ENCODE results near the gene AP5B1. TPM values are rescaled to one million over a fixed set of nuclear protein-coding genes. Genes with fewer than 3 reads are reported as not detected.
A peak's percentile ranks its signal among the peaks of the same experiment; 100 is the strongest.

Gene AP5B1, protein sequence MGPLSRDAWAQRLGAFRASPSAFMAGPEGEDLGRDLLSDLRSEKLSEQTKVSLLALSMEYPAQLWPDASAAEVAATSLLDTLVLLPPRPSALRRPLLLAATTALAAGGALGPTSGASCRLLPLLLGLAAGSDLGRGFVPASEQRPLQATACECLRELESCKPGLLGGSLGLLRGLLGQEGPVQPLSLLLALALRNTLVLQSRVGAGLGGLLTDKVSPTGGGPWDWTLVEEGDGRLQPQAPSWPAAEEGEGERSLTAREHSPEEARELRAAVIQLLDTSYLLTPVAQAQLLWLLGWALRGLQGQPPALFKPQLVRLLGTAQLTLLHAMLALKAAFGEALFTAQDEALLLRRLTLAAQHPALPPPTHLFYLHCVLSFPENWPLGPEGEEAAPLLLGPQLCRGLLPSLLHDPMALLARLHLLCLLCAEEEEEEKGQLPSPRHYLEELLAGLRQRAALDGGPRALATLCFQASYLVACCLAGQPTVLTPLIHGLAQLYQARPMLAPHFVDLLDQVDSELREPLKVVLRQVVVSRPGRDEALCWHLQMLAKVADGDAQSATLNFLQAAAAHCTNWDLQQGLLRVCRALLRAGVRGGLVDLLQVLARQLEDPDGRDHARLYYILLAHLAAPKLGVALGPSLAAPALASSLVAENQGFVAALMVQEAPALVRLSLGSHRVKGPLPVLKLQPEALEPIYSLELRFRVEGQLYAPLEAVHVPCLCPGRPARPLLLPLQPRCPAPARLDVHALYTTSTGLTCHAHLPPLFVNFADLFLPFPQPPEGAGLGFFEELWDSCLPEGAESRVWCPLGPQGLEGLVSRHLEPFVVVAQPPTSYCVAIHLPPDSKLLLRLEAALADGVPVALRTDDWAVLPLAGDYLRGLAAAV
- total RNA-seq (18.3 TPM), polyA plus RNA-seq (ENCODE audit: insufficient read depth, low read depth, low replicate concordance) (6.3 TPM)
- long read RNA-seq, donor 1, result 0 reads
- long read RNA-seq, donor 2, result 0 reads
- long read RNA-seq, donor 3, full-length matches to known transcripts, result 2 of 2 reads
- long read RNA-seq, donor 3, partial matches to known transcripts, result 0 of 2 reads
- long read RNA-seq, donor 3, other reads (novel, unspliced or antisense), result 0 of 2 reads
- long read RNA-seq, donor 4, full-length matches to known transcripts, result 1 of 1 reads
- long read RNA-seq, donor 4, partial matches to known transcripts, result 0 of 1 reads
- long read RNA-seq, donor 4, other reads (novel, unspliced or antisense), result 0 of 1 reads
- long read RNA-seq, donor 5, result 0 reads
- long read RNA-seq, donor 6, full-length matches to known transcripts, result 3 of 3 reads
- long read RNA-seq, donor 6, partial matches to known transcripts, result 0 of 3 reads
- long read RNA-seq, donor 6, other reads (novel, unspliced or antisense), result 0 of 3 reads
- long read RNA-seq, donor 7, full-length matches to known transcripts, result 7 of 42 reads
- long read RNA-seq, donor 7, partial matches to known transcripts, result 0 of 42 reads
- long read RNA-seq, donor 7, other reads (novel, unspliced or antisense), result 35 of 42 reads
- long read RNA-seq, donor 8, full-length matches to known transcripts, result 1 of 1 reads
- long read RNA-seq, donor 8, partial matches to known transcripts, result 0 of 1 reads
- long read RNA-seq, donor 8, other reads (novel, unspliced or antisense), result 0 of 1 reads
- long read RNA-seq, donor 9, full-length matches to known transcripts, result 1 of 1 reads
- long read RNA-seq, donor 9, partial matches to known transcripts, result 0 of 1 reads
- long read RNA-seq, donor 9, other reads (novel, unspliced or antisense), result 0 of 1 reads
- long read RNA-seq, donor 10, partial matches to known transcripts, result 21 of 21 reads
- long read RNA-seq, donor 10, other reads (novel, unspliced or antisense), result 0 of 21 reads

DNA sequence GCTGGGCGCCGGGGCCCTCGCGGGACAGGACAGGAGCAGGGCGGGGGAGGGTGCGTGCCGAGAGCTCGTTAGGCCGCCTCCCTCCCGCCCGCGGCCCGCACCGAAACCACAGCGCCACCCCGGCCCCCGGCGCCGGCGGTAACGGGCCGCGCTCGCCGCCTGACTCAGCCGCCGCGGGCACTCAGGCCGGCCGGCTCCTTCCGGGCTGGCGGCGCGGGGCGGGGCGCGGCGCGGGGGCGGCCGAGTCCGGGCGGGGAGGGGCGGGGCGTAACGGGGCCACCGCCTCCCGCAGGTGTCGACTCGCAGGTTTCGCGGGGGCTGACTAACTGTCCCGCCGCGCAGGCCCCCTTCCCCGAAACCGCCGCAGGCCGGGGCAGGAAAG, at the start of gene AP5B1:
AP5B1 (minus strand) TSS at position 207 of the 382 bp plus-strand sequence. CDS start 385 bp downstream, outside the sequence.
- Histone ChIP-seq H3K9ac (ENCODE audit: low read length in 3 of 3) (peak within 1 kb of the TSS in 2 of 3 donors; percentile 41 to 73), H3K4me1 (ENCODE audit: control insufficient read depth in 2 of 3, insufficient read depth in 2 of 3, low read depth in 1 of 3, low read length in 3 of 3) (peaks cover 0 to 18% (median 0%) of the 10 kb centered on the region in 3 donors), H3K4me3 (ENCODE audit: low read length in 3 of 3) (peak within 1 kb of the TSS; percentile 36 to 87 (median 83)), H3K9me3 (ENCODE audit: control insufficient read depth in 2 of 3, insufficient read depth in 1 of 3, low read length in 3 of 3) (no peaks in the 10 kb centered on the region), H3K27me3 (ENCODE audit: control insufficient read depth, insufficient read depth, low read length) (no peaks in the 10 kb centered on the region), H3K36me3 (ENCODE audit: control insufficient read depth in 2 of 3, insufficient read depth in 3 of 3, low read length in 3 of 3) (peaks cover 0 to 2% (median 0%) of the 10 kb centered on the region in 3 donors), H3K27ac (ENCODE audit: low read depth in 2 of 2, low read length in 2 of 2) (peak within 1 kb of the TSS; percentile 66 to 94)
- TF ChIP-seq, protein P1, sequence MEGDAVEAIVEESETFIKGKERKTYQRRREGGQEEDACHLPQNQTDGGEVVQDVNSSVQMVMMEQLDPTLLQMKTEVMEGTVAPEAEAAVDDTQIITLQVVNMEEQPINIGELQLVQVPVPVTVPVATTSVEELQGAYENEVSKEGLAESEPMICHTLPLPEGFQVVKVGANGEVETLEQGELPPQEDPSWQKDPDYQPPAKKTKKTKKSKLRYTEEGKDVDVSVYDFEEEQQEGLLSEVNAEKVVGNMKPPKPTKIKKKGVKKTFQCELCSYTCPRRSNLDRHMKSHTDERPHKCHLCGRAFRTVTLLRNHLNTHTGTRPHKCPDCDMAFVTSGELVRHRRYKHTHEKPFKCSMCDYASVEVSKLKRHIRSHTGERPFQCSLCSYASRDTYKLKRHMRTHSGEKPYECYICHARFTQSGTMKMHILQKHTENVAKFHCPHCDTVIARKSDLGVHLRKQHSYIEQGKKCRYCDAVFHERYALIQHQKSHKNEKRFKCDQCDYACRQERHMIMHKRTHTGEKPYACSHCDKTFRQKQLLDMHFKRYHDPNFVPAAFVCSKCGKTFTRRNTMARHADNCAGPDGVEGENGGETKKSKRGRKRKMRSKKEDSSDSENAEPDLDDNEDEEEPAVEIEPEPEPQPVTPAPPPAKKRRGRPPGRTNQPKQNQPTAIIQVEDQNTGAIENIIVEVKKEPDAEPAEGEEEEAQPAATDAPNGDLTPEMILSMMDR (IDR thresholded peaks at IDR 0.05; ENCODE audit: borderline replicate concordance, extremely low read depth, insufficient read depth), result no peak
- FAIRE-seq (no peak), DNase-seq (peak; percentile 39 to 88 (median 71))
- intact Hi-C loops (cut with DNase I), result no loop called here

DNA sequence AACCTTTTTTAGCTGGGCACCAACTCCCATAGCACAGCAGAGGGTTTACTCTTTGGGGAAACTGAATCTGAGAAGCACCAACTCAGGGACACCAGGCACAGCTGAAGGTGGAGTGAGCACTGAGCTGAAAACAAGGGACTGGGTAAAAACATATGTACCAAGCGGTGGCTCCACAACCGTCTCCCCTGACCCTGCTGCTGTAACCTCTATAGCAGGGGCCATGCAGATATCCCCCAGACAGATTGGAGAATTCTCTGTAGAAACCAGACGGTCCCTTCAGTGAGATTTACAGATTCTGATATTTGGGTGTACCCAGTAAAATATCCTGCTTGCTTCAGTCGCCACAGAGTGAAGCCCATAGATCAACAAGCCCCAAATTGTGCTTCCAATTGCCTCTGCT, 48.7 kb upstream of the AP5B1 start:
- peaks cover 4 to 11% (median 6%) of the 10 kb centered on the region in 3 donors for H3K4me1 ChIP-seq (ENCODE audit: control insufficient read depth in 2 of 3, insufficient read depth in 2 of 3, low read depth in 1 of 3, low read length in 3 of 3)
- H3K27me3 ChIP-seq (ENCODE audit: control insufficient read depth, insufficient read depth, low read length), result no peaks in the 10 kb centered on the region
- intact Hi-C loops (cut with DNase I), result no loop called here
- H3K4me3 ChIP-seq (ENCODE audit: low read length in 3 of 3), result no peak overlapping the region
- TF ChIP-seq, protein P1 (IDR thresholded peaks at IDR 0.05; ENCODE audit: borderline replicate concordance, extremely low read depth, insufficient read depth), result no peak
- H3K27ac ChIP-seq (ENCODE audit: low read depth in 2 of 2, low read length in 2 of 2), result no peak overlapping the region
- FAIRE-seq (no peak), DNase-seq (no peak)
- no peaks in the 10 kb centered on the region for H3K9me3 ChIP-seq (ENCODE audit: control insufficient read depth in 2 of 3, insufficient read depth in 1 of 3, low read length in 3 of 3)
- H3K36me3 ChIP-seq (ENCODE audit: control insufficient read depth in 2 of 3, insufficient read depth in 3 of 3, low read length in 3 of 3), result no peaks in the 10 kb centered on the region
- no peak overlapping the region for H3K9ac ChIP-seq (ENCODE audit: low read length in 3 of 3)
